IPS-20b (cell line): ENCODE results near the gene ARHGEF6.

Experiments used
- H3K27ac ChIP-seq: one replicate; pipeline ENCODE4 v1.5.1; 2013; ENCODE audit warnings: low read length
- H3K27me3 ChIP-seq: 2 replicates; pipeline ENCODE4 v1.6.1; 2013; ENCODE audit warnings: mild to moderate bottlenecking, low read length, inconsistent platforms; ENCODE audit not compliant: insufficient read depth
- H3K36me3 ChIP-seq: 2 replicates; pipeline ENCODE4 v1.6.1; 2013; ENCODE audit warnings: low read depth, mild to moderate bottlenecking, inconsistent platforms, low read length, moderate library complexity; ENCODE audit not compliant: insufficient read depth
- H3K4me1 ChIP-seq: 2 replicates; pipeline ENCODE4 v1.6.1; 2013; ENCODE audit warnings: mild to moderate bottlenecking, control low read depth, inconsistent platforms, low read length, moderate library complexity; ENCODE audit not compliant: insufficient read depth
- H3K4me3 ChIP-seq: 2 replicates; pipeline ENCODE4 v1.5.1; 2013; ENCODE audit warnings: mild to moderate bottlenecking, low read length, inconsistent platforms
- H3K9ac ChIP-seq: 2 replicates; pipeline ENCODE4 v1.6.1; 2013; ENCODE audit warnings: low read depth, mild to moderate bottlenecking, inconsistent platforms, low read length, moderate library complexity
- H3K9me3 ChIP-seq: 2 replicates; pipeline ENCODE4 v1.6.1; 2013; ENCODE audit warnings: mild to moderate bottlenecking, low read depth, low read length, inconsistent platforms; ENCODE audit not compliant: insufficient read depth

The ARHGEF6 gene

DNA sequence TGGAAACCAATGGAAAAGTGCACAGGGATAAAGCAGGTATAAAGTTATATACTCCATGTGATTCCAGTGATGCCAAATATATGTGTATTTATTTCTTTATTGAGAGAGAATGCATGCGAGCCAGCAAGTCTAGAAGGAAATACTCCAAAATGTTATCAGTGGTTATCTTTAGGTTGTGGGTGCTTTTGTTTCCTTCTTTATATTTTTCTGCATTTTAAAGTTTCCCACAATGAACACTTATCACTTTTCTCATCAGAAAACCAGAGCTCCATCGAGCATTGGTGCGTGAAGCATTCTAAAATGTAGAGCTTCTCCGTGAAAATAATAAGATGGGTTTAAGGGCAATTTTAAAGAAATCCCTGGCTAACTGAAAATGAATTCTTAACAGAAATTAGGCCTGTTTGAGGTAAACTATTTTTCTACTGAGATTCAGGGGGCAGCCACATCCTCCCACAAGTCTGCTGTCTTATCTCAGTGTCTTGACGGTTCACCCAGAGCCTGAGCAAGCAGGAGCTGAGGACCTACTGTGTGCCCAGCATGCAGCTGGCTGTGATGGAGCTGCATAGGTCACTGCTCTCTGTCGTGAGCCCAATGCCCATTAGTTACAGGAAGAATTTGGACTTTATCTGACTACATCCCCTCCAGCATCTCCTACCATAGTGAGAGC is 151.5 kb downstream of the ARHGEF6 start:
- Histone ChIP-seq H3K4me1 (no peaks in the 10 kb centered on the region), H3K27ac (no peak overlapping the region), H3K27me3 (no peaks in the 10 kb centered on the region), H3K9me3 (no peaks in the 10 kb centered on the region), H3K9ac (no peak overlapping the region), H3K4me3 (no peak overlapping the region), H3K36me3 (no peaks in the 10 kb centered on the region)

- H3K9ac ChIP-seq, result no peak overlapping the region
- no peaks in the 10 kb centered on the region for H3K27me3 ChIP-seq
- no peaks in the 10 kb centered on the region for H3K9me3 ChIP-seq
- no peaks in the 10 kb centered on the region for H3K4me1 ChIP-seq
- no peak overlapping the region for H3K27ac ChIP-seq
- no peak overlapping the region for H3K4me3 ChIP-seq
- no peaks in the 10 kb centered on the region for H3K36me3 ChIP-seq
These were observed 153.3 kb downstream of the ARHGEF6 start for GRCh38 chrX:136627409-136627808.

- Histone ChIP-seq H3K9ac (no peak overlapping the region), H3K36me3 (no peaks in the 10 kb centered on the region), H3K27ac (no peak overlapping the region), H3K9me3 (no peaks in the 10 kb centered on the region), H3K4me1 (no peaks in the 10 kb centered on the region), H3K27me3 (no peaks in the 10 kb centered on the region), H3K4me3 (no peak overlapping the region)
These were observed 153.8 kb downstream of the ARHGEF6 start for GRCh38 chrX:136626891-136627290.

DNA sequence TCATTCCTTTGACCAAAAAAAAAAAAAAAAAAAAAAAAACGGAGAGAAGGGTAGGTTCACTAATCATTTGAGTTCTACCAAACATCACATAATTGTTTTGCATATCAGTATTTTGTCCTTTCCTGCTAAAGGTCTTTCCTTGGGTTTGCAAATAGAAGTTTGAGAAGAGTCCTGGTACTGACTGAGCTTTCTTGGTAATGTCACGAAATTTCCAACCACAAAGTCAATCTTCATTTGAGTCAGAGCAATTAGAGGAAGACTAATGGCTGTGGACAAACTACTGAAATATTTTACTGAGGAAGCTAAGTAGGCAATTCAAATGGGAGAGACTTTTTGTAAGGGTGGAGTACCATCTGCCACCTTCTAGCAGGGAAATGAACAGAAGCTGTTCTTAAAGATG is 154.5 kb downstream of the ARHGEF6 start:
- Histone ChIP-seq H3K9me3 (no peaks in the 10 kb centered on the region), H3K27me3 (no peaks in the 10 kb centered on the region)

GRCh38 chrX:136625246-136625645 is 155.5 kb downstream of the ARHGEF6 start:
- H3K9me3 ChIP-seq, result no peaks in the 10 kb centered on the region
- no peak overlapping the region for H3K4me3 ChIP-seq
- no peak overlapping the region for H3K9ac ChIP-seq
- H3K4me1 ChIP-seq, result no peaks in the 10 kb centered on the region
- no peaks in the 10 kb centered on the region for H3K36me3 ChIP-seq
- H3K27ac ChIP-seq, result no peak overlapping the region
- H3K27me3 ChIP-seq, result no peaks in the 10 kb centered on the region

More for the DNA sequence above, 154.5 kb downstream of the ARHGEF6 start:
- Histone ChIP-seq H3K27ac (no peak overlapping the region), H3K4me3 (no peak overlapping the region), H3K9ac (no peak overlapping the region), H3K4me1 (no peaks in the 10 kb centered on the region), H3K36me3 (no peaks in the 10 kb centered on the region)

- H3K9ac ChIP-seq, result no peak overlapping the region
- H3K27ac ChIP-seq, result no peak overlapping the region
- no peaks in the 10 kb centered on the region for H3K27me3 ChIP-seq
- no peaks in the 10 kb centered on the region for H3K9me3 ChIP-seq
- H3K4me1 ChIP-seq, result no peaks in the 10 kb centered on the region
- H3K36me3 ChIP-seq, result no peaks in the 10 kb centered on the region
- no peak overlapping the region for H3K4me3 ChIP-seq
These were observed 157.3 kb downstream of the ARHGEF6 start for GRCh38 chrX:136623396-136623795.

DNA sequence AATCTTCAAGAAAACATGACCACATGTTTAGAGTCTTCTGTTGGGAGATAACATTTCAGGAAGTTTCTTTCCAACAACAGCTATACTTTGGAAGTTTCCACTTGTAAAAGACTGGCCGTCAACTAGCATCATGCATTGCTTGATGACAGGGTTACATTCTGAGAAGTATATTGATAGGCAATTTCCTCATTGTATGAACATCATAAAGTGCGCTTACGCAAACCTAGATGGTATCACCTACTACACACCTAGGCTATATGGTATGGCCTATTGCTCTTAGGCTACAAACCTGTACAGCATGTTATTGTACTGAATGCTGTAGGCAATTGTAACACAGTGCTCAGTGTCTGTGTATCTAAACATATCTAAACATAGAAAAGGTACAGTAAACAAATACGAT is 158.2 kb downstream of the ARHGEF6 start:
- Histone ChIP-seq H3K36me3 (no peaks in the 10 kb centered on the region), H3K9me3 (no peaks in the 10 kb centered on the region), H3K27ac (no peak overlapping the region), H3K4me3 (no peak overlapping the region), H3K4me1 (no peaks in the 10 kb centered on the region), H3K9ac (no peak overlapping the region), H3K27me3 (no peaks in the 10 kb centered on the region)

- H3K9me3 ChIP-seq, result no peaks in the 10 kb centered on the region
- no peaks in the 10 kb centered on the region for H3K4me1 ChIP-seq
- H3K4me3 ChIP-seq, result no peak overlapping the region
- no peaks in the 10 kb centered on the region for H3K27me3 ChIP-seq
- H3K36me3 ChIP-seq, result no peaks in the 10 kb centered on the region
- no peak overlapping the region for H3K27ac ChIP-seq
- no peak overlapping the region for H3K9ac ChIP-seq
These were observed 160.0 kb downstream of the ARHGEF6 start for GRCh38 chrX:136620780-136621179.

DNA sequence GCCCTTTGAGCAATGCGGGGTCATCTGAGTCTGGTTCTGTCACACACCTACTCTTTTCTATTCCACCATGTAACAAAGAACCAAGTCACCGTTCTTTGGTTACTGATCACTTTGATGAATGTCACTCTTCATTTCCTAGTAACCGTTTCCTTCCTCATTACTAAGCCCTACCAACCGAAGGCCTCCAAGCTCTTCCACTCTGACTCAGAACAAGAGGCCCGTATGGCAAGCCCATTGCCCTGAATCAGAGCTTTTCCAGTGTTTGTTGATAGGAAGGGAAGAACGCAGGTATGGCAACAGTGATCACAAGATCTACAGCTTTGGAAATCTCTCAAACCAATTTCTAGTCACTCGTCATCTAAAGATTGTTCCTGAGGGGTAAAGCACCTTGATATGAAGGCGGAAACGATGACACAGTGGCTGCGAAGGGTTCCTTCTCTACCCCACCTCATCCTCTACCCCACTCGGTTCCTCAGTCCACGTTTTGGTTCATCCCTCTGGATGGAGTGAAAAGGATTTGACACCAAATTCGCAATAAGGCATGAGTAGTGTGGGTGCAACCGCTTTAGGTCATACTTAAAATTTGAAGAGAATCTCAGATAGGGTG is 160.7 kb downstream of the ARHGEF6 start:
- Histone ChIP-seq H3K4me1 (no peaks in the 10 kb centered on the region), H3K9me3 (no peaks in the 10 kb centered on the region), H3K4me3 (no peak overlapping the region), H3K36me3 (no peaks in the 10 kb centered on the region), H3K9ac (no peak overlapping the region), H3K27ac (no peak overlapping the region), H3K27me3 (no peaks in the 10 kb centered on the region)

GRCh38 chrX:136616987-136617685 is 163.6 kb downstream of the ARHGEF6 start:
- H3K36me3 ChIP-seq, result no peaks in the 10 kb centered on the region
- no peaks in the 10 kb centered on the region for H3K9me3 ChIP-seq
- no peak overlapping the region for H3K27ac ChIP-seq
- H3K4me3 ChIP-seq, result no peak overlapping the region
- H3K9ac ChIP-seq, result no peak overlapping the region
- H3K27me3 ChIP-seq, result no peaks in the 10 kb centered on the region
- no peaks in the 10 kb centered on the region for H3K4me1 ChIP-seq
